GM12878 (cell line): ENCODE data around the gene WWOX. TPM values are rescaled to one million over a fixed set of nuclear protein-coding genes. Genes with fewer than 3 reads are reported as not detected.

Source experiments
- ATAC-seq: fragments of 200-7000 bp; cut with Tn5 transposase; 3 replicates; pipeline ENCODE4 v1.9.1; 2020; ENCODE audit warnings: mild to moderate bottlenecking, moderate library complexity
- BruUV-seq: library from RNA; stranded (reverse); fragments of 400-500 nt; replicated peaks from 2 replicates; lab custom pipeline; 2021; lab: Mats Ljungman, UMichigan
- CTCF ChIA-PET: fragments of 300-600 bp; sonication (Branson Sonifier 250); formaldehyde crosslinking; extraction: SDS; loops from one replicate; lab custom pipeline; 2021; ENCODE audit warnings: inconsistent platforms; lab: Yijun Ruan, JAX
- POLR2A ChIA-PET: fragments of 350-600 bp; formaldehyde crosslinking; extraction: SDS; loops from one replicate; lab custom pipeline; 2021; ENCODE audit warnings: inconsistent platforms; lab: Charles Lee
- RAD21 ChIA-PET: fragments of 300-600 bp; sonication (Branson Sonifier 250); formaldehyde crosslinking; loops from one replicate; lab custom pipeline; 2023; ENCODE audit warnings: antibody characterized with exemption; ENCODE audit not compliant: unreplicated experiment; lab: Charles Lee
- SMC1A ChIA-PET: fragments of 300-600 bp; sonication (Branson Sonifier 250); formaldehyde crosslinking; loops from one replicate; lab custom pipeline; 2023; ENCODE audit not compliant: unreplicated experiment, uncharacterized antibody; lab: Charles Lee
- DNase-seq: peaks from one replicate; pipeline ENCODE4 v3.0.0-alpha.2; 2011; ENCODE audit warnings: low read depth, low spot score
- FAIRE-seq: peaks from 3 replicates; lab custom pipeline; 2011; peaks lifted over from hg19 to GRCh38; lab: Jason Lieb, UNC
- H2AFZ ChIP-seq: 2 replicates; pipeline ENCODE4 v1.6.0; 2011; ENCODE audit warnings: low read depth, low read length, control low read depth; ENCODE audit not compliant: control insufficient read depth
- H3K27ac ChIP-seq: 2 replicates; pipeline ENCODE4 v1.5.1; 2011; ENCODE audit warnings: control low read depth; ENCODE audit not compliant: control insufficient read depth, insufficient read depth
- H3K27me3 ChIP-seq, 2 experiments: replicated peaks in 1 of 2; 2 replicates each; pipeline versions ENCODE4 v1.6.0 to v1.6.1; 2011; ENCODE audit warnings: low read length in 1 of 2; ENCODE audit not compliant: control insufficient read depth in 2 of 2, insufficient read depth in 2 of 2
- H3K36me3 ChIP-seq, 2 experiments: 2 replicates each; pipeline ENCODE4 v1.5.1; 2011; ENCODE audit warnings: low read length in 1 of 2; ENCODE audit not compliant: control insufficient read depth in 2 of 2, insufficient read depth in 2 of 2
- H3K4me1 ChIP-seq: 2 replicates; pipeline ENCODE4 v1.6.1; 2011; ENCODE audit warnings: mild to moderate bottlenecking, low read length, moderate library complexity, mixed read lengths; ENCODE audit not compliant: control insufficient read depth, insufficient read depth
- H3K4me2 ChIP-seq: 2 replicates; pipeline ENCODE4 v1.6.0; 2011; ENCODE audit warnings: control low read depth; ENCODE audit not compliant: control insufficient read depth, insufficient read depth
- H3K4me3 ChIP-seq: fragments of 200-600 bp; sonication (generic); 2 replicates; pipeline ENCODE4 v1.5.1; 2016
- H3K79me2 ChIP-seq: 2 replicates; pipeline ENCODE4 v1.6.0; 2011; ENCODE audit warnings: low read length; ENCODE audit not compliant: control insufficient read depth, insufficient read depth
- H3K9ac ChIP-seq: 2 replicates; pipeline ENCODE4 v1.8.0; 2011; ENCODE audit warnings: low read length, control low read depth, mixed read lengths; ENCODE audit not compliant: control insufficient read depth, insufficient read depth
- H3K9me3 ChIP-seq: replicated peaks from 3 replicates; pipeline ENCODE4 v1.5.1; 2011; ENCODE audit warnings: mild to moderate bottlenecking, low read length; ENCODE audit not compliant: control insufficient read depth, insufficient read depth
- H4K20me1 ChIP-seq: 2 replicates; pipeline ENCODE4 v1.6.0; 2011; ENCODE audit not compliant: control insufficient read depth, insufficient read depth
- BCLAF1 ChIP-seq: fragments of 450-650 bp; IDR thresholded peaks from 2 replicates; pipeline ENCODE4 v1.6.1; 2017; ENCODE audit warnings: antibody characterized with exemption, mild to moderate bottlenecking, moderate library complexity
- CBFB ChIP-seq: IDR thresholded peaks from 2 replicates; pipeline ENCODE4 v1.6.1; 2016; ENCODE audit warnings: antibody characterized with exemption, low read depth
- GATAD2B ChIP-seq: fragments of 450-650 bp; conservative IDR thresholded peaks from 2 replicates; pipeline ENCODE4 v1.6.1; 2017; ENCODE audit warnings: low read depth, mild to moderate bottlenecking, moderate library complexity
- IRF4 ChIP-seq: IDR thresholded peaks from 2 replicates; pipeline ENCODE4 v1.6.1; 2011; ENCODE audit warnings: low read depth, low read length
- JUNB ChIP-seq: IDR thresholded peaks from 2 replicates; pipeline ENCODE4 v1.6.1; 2016; ENCODE audit warnings: antibody characterized with exemption, mild to moderate bottlenecking
- MXI1 ChIP-seq: fragments of 150-350 bp; IDR thresholded peaks from 2 replicates; pipeline ENCODE4 v1.6.1; 2011; ENCODE audit warnings: low read depth, mild to moderate bottlenecking, inconsistent platforms, low read length, improper control_type of control experiment
- NFYA ChIP-seq: IDR thresholded peaks from 2 replicates; pipeline ENCODE4 v1.6.1; 2011; ENCODE audit warnings: low read depth, mild to moderate bottlenecking, low read length, improper control_type of control experiment, borderline replicate concordance
- NKRF ChIP-seq: fragments of 450-650 bp; conservative IDR thresholded peaks from 2 replicates; pipeline ENCODE4 v1.6.1; 2017; ENCODE audit warnings: mild to moderate bottlenecking, moderate library complexity
- NRF1 ChIP-seq: conservative IDR thresholded peaks from 2 replicates; pipeline ENCODE4 v1.6.1; 2011; ENCODE audit warnings: mild to moderate bottlenecking, low read depth, low read length, improper control_type of control experiment
- PAX8 ChIP-seq: fragments of 450-650 bp; IDR thresholded peaks from 2 replicates; pipeline ENCODE4 v1.6.1; 2017; ENCODE audit warnings: mild to moderate bottlenecking, moderate library complexity
- POLR2AphosphoS5 ChIP-seq: IDR thresholded peaks from 2 replicates; pipeline ENCODE4 v1.6.1; 2011; ENCODE audit warnings: mild to moderate bottlenecking, low read length, inconsistent platforms
- RAD21 ChIP-seq: IDR thresholded peaks from 2 replicates; pipeline ENCODE4 v1.6.1; 2011; ENCODE audit warnings: mild to moderate bottlenecking, low read depth, low read length, moderate library complexity; ENCODE audit not compliant: insufficient read depth
- SMAD5 ChIP-seq: IDR thresholded peaks from 2 replicates; pipeline ENCODE4 v1.6.1; 2016; ENCODE audit warnings: antibody characterized with exemption, low read depth
- SP1 ChIP-seq: IDR thresholded peaks from one replicate; pipeline ENCODE4 v1.6.1; 2011; ENCODE audit warnings: low read depth, low read length
- SUPT20H ChIP-seq: IDR thresholded peaks from 2 replicates; pipeline ENCODE4 v1.6.1; 2011; ENCODE audit warnings: low read depth, mild to moderate bottlenecking, low read length, moderate library complexity, borderline replicate concordance; ENCODE audit not compliant: control insufficient read depth
- TCF3 ChIP-seq: IDR thresholded peaks from 2 replicates; pipeline ENCODE4 v1.6.1; 2012; ENCODE audit warnings: low read depth, mild to moderate bottlenecking, low read length, borderline replicate concordance; ENCODE audit not compliant: insufficient read depth
- ZNF217 ChIP-seq: fragments of 450-650 bp; IDR thresholded peaks from 2 replicates; pipeline ENCODE4 v1.6.1; 2017; ENCODE audit warnings: antibody characterized with exemption, mild to moderate bottlenecking
- ZNF622 ChIP-seq: fragments of 450-650 bp; IDR thresholded peaks from 2 replicates; pipeline ENCODE4 v1.6.1; 2017; ENCODE audit warnings: mild to moderate bottlenecking, inconsistent platforms
- WGBS: methylation state at CpG from one replicate; pipeline ENCODE4 v1.1.6; 2016; ENCODE audit warnings: low lambda C conversion rate; ENCODE audit not compliant: insufficient replicate concordance, insufficient coverage; ENCODE audit errors: missing lambda C conversion rate; 5-methylcytosine and 5-hydroxymethylcytosine counted together
- in situ Hi-C: fragments of 300-500 bp; cut with MboI; formaldehyde crosslinking; loops from 9 replicates; pipeline ENCODE4 v1.14.3; 2018; ENCODE audit warnings: mixed read lengths
- intact Hi-C: fragments of 100-400 bp; cut with micrococcal nuclease; formaldehyde crosslinking; loops from one replicate; pipeline ENCODE4 v1.14.2; 2022; ENCODE audit not compliant: unreplicated experiment
- polyA plus RNA-seq, 11 experiments: library from polyadenylated mRNA; depleted of rRNA in 4 of 11; unstranded in 6 of 11; stranded (reverse) in 5 of 11; fragments of >200 nt; fragmentation: Nextera tagmentation in 4 of 11; fragmentation: Illumina TruSeq in 1 of 11; extraction: Ambion mirVana in 4 of 11; extraction: Trizol in 1 of 11; gene quantifications; 1 replicate in 1 of 11; 2 replicates in 10 of 11; pipeline versions ENCODE4 v1.2.1 to v1.2.3, GENCODE V29; 2011 to 2016; ENCODE audit warnings: inconsistent platforms in 2 of 11, missing spikeins in 2 of 11, low read depth in 1 of 11
- total RNA-seq, 4 experiments: library from RNA; depleted of rRNA in 3 of 4; stranded (reverse); fragments of >200 nt in 3 of 4; fragmentation: Illumina TruSeq in 1 of 4; extraction: Trizol in 1 of 4; gene quantifications; 2 replicates each; pipeline versions ENCODE4 v1.2.1 to v1.2.3, GENCODE V29; 2013 to 2021

WWOX gene
- total and polyA plus RNA-seq, 10 of the 15 experiments (the other 5 are each of a cell fraction or from before 2014, with no cell fraction given) = 2.8 to 24.4 (median 17.8) TPM

- ChIA-PET POLR2A (no interaction called here), RAD21 (no interaction called here), CTCF (interaction anchor here (1.8 kb wide), 1 partner anchor 13 kb away, joined by 4 read pairs; no protein-coding TSS in a partner anchor), SMC1A (no interaction called here)
- Histone ChIP-seq H3K4me2 (no peak overlapping the region), H3K9me3 (no peaks in the 10 kb centered on the region), H3K9ac (no peak overlapping the region), H2AFZ (no peak overlapping the region), H3K36me3 (no peaks in the 10 kb centered on the region), H3K27ac (no peak overlapping the region), H3K4me1 (no peaks in the 10 kb centered on the region), H4K20me1 (no peaks in the 10 kb centered on the region), H3K27me3 (no peaks in the 10 kb centered on the region), H3K79me2 (no peaks in the 10 kb centered on the region), H3K4me3 (no peak overlapping the region)
- in situ Hi-C loops = no loop called here
- ATAC-seq (no peak), FAIRE-seq (no peak), DNase-seq (no peak)
- WGBS = 98% methylated on average over 6 of the region's 6 CpGs
- intact Hi-C loops = no loop called here
- TF ChIP-seq SMAD5 (no peak), MXI1 (no peak), SUPT20H (no peak), NFYA (no peak), POLR2AphosphoS5 (no peak), RAD21 (no peak), GATAD2B (no peak), NRF1 (no peak), JUNB (no peak), CBFB (no peak), NKRF (no peak), ZNF622 (no peak), ZNF217 (no peak), SP1 (no peak), IRF4 (no peak), BCLAF1 (no peak), PAX8 (no peak), TCF3 (no peak)
- BruUV-seq = no TSS peak
Observed at GRCh38 chr16:78465730-78466129, 366.3 kb downstream of the WWOX start.
